CD4-positive, alpha-beta T cell (primary cell): ENCODE data around the gene ERP27. TPM values are rescaled to one million over a fixed set of nuclear protein-coding genes. Genes with fewer than 3 reads are reported as not detected.

ENCODE experiments used
- ATAC-seq: fragments of 200-7000 bp; cut with Tn5 transposase; one replicate; pipeline ENCODE4 v1.10.0; 2022; ENCODE audit warnings: mild to moderate bottlenecking; ENCODE audit not compliant: poor library complexity
- CTCF ChIA-PET: fragments of 350-600 bp; sonication (Branson Sonifier 250); formaldehyde crosslinking; loops from one replicate; lab custom pipeline; 2021; ENCODE audit warnings: antibody characterized with exemption, inconsistent platforms; lab: Charles Lee
- POLR2A ChIA-PET: fragments of 350-600 bp; sonication (Branson Sonifier 250); formaldehyde crosslinking; loops from one replicate; lab custom pipeline; 2021; ENCODE audit warnings: antibody characterized with exemption, inconsistent platforms; lab: Charles Lee
- DNase-seq, 14 experiments: peaks; one replicate each; pipeline ENCODE4 v3.0.0-alpha.2; 2013 to 2020; ENCODE audit warnings: mixed read lengths in 2 of 14
- H3K27ac ChIP-seq, 2 donors: one replicate each; pipeline versions ENCODE4 v1.5.1 to v1.7.0; 2013; ENCODE audit warnings: low read length in 2 of 2, low read depth in 1 of 2, mild to moderate bottlenecking in 1 of 2
- H3K27me3 ChIP-seq, 2 experiments: 1 replicate in 1 of 2; 2 replicates in 1 of 2; pipeline versions ENCODE4 v1.6.1 to v1.7.0; 2013; ENCODE audit warnings: low read length in 2 of 2, control low read depth in 1 of 2, mild to moderate bottlenecking in 1 of 2, moderate library complexity in 1 of 2; ENCODE audit not compliant: insufficient read depth in 2 of 2, control insufficient read depth in 1 of 2
- H3K36me3 ChIP-seq: one replicate; pipeline ENCODE4 v1.6.1; 2013; ENCODE audit warnings: low read length, control low read depth; ENCODE audit not compliant: insufficient read depth
- H3K4me1 ChIP-seq: one replicate; pipeline ENCODE4 v1.6.1; 2013; ENCODE audit warnings: low read length, control low read depth; ENCODE audit not compliant: insufficient read depth
- H3K4me3 ChIP-seq: one replicate; pipeline ENCODE4 v1.5.1; 2013; ENCODE audit warnings: mild to moderate bottlenecking, low read length, moderate library complexity
- H3K9me3 ChIP-seq, 2 experiments: 1 replicate in 1 of 2; 2 replicates in 1 of 2; pipeline versions ENCODE4 v1.6.1 to v1.7.0; 2013; ENCODE audit warnings: low read length in 2 of 2, mild to moderate bottlenecking in 2 of 2, control low read depth in 1 of 2, moderate library complexity in 1 of 2; ENCODE audit not compliant: control insufficient read depth in 1 of 2, insufficient read depth in 1 of 2
- H3K27ac Mint-ChIP-seq: one replicate; pipeline ENCODE4 v1.8.0; 2020; ENCODE audit warnings: mixed read lengths
- H3K27me3 Mint-ChIP-seq: one replicate; pipeline ENCODE4 v1.8.0; 2021; ENCODE audit warnings: mixed read lengths
- H3K36me3 Mint-ChIP-seq: one replicate; pipeline ENCODE4 v1.8.0; 2021; ENCODE audit warnings: low read depth, mixed read lengths
- H3K4me1 Mint-ChIP-seq: one replicate; pipeline ENCODE4 v1.8.0; 2021; ENCODE audit warnings: low read depth, mixed read lengths
- H3K4me3 Mint-ChIP-seq: one replicate; pipeline ENCODE4 v1.8.0; 2020; ENCODE audit warnings: mild to moderate bottlenecking, mixed read lengths
- H3K9me3 Mint-ChIP-seq: one replicate; pipeline ENCODE4 v1.8.0; 2020; ENCODE audit warnings: mixed read lengths
- intact Hi-C, 2 experiments: fragments of 100-400 bp; cut with DNase I in 1 of 2; cut with micrococcal nuclease in 1 of 2; formaldehyde crosslinking; loops; one replicate each; pipeline versions ENCODE4 v1.15.1 to v1.9.0; 2023 to 2025; cut with DNase I, micrococcal nuclease
- total RNA-seq, 174 experiments: library from RNA in 2 of 174; stranded (reverse) in 2 of 174; gene quantifications; one replicate each; pipeline ENCODE4 v1.2.3 and lab custom pipeline; 2021 to 2026
- TF ChIP-seq, protein P1 (sequence below): fragments of 200-600 bp; IDR thresholded peaks from one replicate; pipeline ENCODE4 v1.8.0; 2022; ENCODE audit warnings: antibody characterized with exemption, mild to moderate bottlenecking

ERP27 gene
- total RNA-seq, 2 experiments from 2014 or later, result 16.2 to 17.1 TPM

DNA sequence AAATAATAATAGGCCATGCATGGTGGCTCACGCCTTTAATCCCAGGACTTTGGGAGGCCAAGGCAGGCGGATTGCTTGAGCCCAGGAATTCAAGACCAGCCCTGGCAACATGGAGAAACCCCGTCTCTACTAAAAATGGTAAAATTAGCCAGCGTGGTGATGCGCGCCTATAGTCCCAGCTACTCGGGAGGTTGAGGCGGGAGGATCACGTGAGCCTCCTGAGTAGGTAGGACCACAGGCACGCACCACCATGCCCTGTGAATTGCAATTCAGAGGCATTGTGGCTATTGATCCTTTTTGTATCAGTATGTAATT lies 20.7 kb upstream of the ERP27 start:
- peak in 5 of 14 experiments; percentile 22 to 63 (median 51) for DNase-seq
- intact Hi-C loops, result loop anchor here in 1 of 2 experiments (5.0 to 10.0 kb wide), 2 partner anchors 182 to 574 kb away; no protein-coding TSS in a partner anchor

DNA sequence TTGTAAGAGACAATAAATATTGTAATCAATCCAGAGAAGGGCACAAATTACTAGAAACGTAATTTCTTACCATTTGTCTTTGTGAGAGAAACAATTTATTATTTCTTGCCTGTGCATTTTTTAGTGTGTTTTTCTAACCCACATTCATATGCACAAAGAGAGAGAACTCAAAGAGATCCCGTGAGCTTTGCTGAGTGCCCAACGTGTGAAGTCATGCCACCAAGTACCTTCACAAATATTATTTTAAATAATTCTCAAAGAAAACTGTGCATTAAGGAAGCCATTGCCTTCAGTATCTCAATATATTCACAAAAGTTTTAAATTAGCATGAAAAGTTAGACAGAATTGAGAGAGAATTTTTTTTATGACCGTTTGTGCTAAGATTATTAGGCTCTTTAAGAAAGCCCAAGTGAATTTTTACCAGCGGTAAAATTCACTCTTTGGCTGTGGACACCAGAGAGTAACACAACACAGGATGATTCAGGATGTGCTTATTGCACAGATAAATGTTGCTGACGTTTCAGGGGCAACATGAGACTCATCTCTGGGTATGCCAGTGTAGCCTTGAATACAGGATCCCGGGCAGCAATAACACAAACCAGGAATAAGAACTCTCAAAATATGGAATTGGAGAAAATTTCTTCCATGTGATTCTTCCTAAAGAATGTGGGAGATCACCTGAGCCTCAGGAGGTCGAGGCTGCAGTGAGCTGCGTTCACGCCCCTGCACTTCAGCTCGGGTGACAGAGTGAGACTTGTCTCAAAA lies 20.2 kb upstream of the ERP27 start:
- Histone ChIP-seq H3K4me1 (peaks cover 35% of the 10 kb centered on the region), H3K36me3 (peaks cover 38% of the 10 kb centered on the region), H3K4me3 (peak overlapping the region; percentile 80), H3K27me3 (no peaks in the 10 kb centered on the region), H3K27ac (peak overlapping the region; percentile 89 to 90), H3K9me3 (no peaks in the 10 kb centered on the region)
- Mint-ChIP-seq H3K4me1 (peaks cover 72% of the 10 kb centered on the region), H3K36me3 (peaks cover 77% of the 10 kb centered on the region), H3K4me3 (peak overlapping the region; percentile 97), H3K27me3 (no peaks in the 10 kb centered on the region), H3K27ac (peak overlapping the region; percentile 94), H3K9me3 (no peaks in the 10 kb centered on the region)
- DNase-seq, result peak in 4 of 14 experiments; percentile 42 to 74 (median 61)
- intact Hi-C loops, result loop anchor here in 1 of 2 experiments (5.0 to 10.0 kb wide), 2 partner anchors 181 to 574 kb away; no protein-coding TSS in a partner anchor
- CTCF ChIA-PET, result interaction anchor here (0.9 to 3.5 kb wide), 3 partner anchors 13 to 37 kb away, joined by 3 to 15 read pairs (median 3); no protein-coding TSS in a partner anchor
- ATAC-seq, result no peak
- TF ChIP-seq, protein P1, sequence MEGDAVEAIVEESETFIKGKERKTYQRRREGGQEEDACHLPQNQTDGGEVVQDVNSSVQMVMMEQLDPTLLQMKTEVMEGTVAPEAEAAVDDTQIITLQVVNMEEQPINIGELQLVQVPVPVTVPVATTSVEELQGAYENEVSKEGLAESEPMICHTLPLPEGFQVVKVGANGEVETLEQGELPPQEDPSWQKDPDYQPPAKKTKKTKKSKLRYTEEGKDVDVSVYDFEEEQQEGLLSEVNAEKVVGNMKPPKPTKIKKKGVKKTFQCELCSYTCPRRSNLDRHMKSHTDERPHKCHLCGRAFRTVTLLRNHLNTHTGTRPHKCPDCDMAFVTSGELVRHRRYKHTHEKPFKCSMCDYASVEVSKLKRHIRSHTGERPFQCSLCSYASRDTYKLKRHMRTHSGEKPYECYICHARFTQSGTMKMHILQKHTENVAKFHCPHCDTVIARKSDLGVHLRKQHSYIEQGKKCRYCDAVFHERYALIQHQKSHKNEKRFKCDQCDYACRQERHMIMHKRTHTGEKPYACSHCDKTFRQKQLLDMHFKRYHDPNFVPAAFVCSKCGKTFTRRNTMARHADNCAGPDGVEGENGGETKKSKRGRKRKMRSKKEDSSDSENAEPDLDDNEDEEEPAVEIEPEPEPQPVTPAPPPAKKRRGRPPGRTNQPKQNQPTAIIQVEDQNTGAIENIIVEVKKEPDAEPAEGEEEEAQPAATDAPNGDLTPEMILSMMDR, result no peak
- POLR2A ChIA-PET, result interaction anchor here (0.9 to 8.5 kb wide), 10 partner anchors 12 to 593 kb away, joined by 3 to 144 read pairs (median 7); partner anchors contain the start of genes ATF7IP, C12orf60, ERP27 and WBP11

More for the DNA sequence above, 20.7 kb upstream of the ERP27 start:
- H3K4me1 Mint-ChIP-seq, result peaks cover 72% of the 10 kb centered on the region
- POLR2A ChIA-PET, result interaction anchor here (0.9 to 8.5 kb wide), 10 partner anchors 12 to 594 kb away, joined by 3 to 144 read pairs (median 9); partner anchors contain the start of genes ATF7IP, C12orf60, ERP27 and WBP11
- H3K4me1 ChIP-seq, result peaks cover 35% of the 10 kb centered on the region
- H3K27ac ChIP-seq, result peak overlapping the region; percentile 89 to 90
- no peaks in the 10 kb centered on the region for H3K27me3 ChIP-seq
- TF ChIP-seq, protein P1, result no peak
- H3K4me3 Mint-ChIP-seq, result peak overlapping the region; percentile 97
- ATAC-seq, result no peak
- peaks cover 72% of the 10 kb centered on the region for H3K36me3 Mint-ChIP-seq
- CTCF ChIA-PET, result interaction anchor here (0.9 to 3.5 kb wide), 4 partner anchors 14 to 36 kb away, joined by 3 to 15 read pairs (median 3); no protein-coding TSS in a partner anchor
- H3K9me3 ChIP-seq, result no peaks in the 10 kb centered on the region
- peak overlapping the region; percentile 94 for H3K27ac Mint-ChIP-seq
- peaks cover 38% of the 10 kb centered on the region for H3K36me3 ChIP-seq
- no peaks in the 10 kb centered on the region for H3K27me3 Mint-ChIP-seq
- no peaks in the 10 kb centered on the region for H3K9me3 Mint-ChIP-seq
- peak overlapping the region; percentile 80 for H3K4me3 ChIP-seq

DNA sequence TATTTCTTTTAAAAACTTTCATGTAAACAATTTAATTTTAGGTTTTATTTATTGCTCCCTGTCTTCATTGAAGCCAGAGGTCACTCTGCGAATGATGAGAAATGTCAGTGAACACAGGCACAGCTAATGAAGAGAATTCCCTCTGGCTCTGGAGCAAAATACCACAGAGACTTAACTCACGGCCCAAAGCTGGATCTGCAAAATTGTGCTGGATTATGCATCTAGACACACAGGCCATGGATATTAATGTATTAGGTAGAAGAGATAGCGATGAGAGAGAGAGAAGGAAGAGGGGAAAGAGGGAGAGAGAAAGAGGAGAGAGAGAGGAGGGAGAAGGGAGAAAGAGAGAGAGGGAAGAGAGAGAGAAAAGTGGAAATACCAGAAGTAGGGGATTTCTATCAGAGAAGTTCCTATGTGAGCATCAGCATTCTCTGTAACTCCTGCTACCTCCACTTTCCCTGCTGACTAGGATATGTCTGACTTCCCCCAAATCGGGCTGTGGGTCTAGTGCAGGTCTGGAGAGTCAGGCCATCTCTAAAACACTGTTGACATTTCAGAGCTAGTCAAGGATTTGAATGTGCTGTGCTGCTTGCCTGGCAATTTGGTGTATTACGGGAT lies 19.3 kb upstream of the ERP27 start:
- DNase-seq, result peak in 3 of 14 experiments; percentile 29 to 49 (median 43)
- CTCF ChIA-PET, result interaction anchor here (3.5 kb wide), 1 partner anchor 38 kb away, joined by 15 read pairs; no protein-coding TSS in a partner anchor
- ATAC-seq, result no peak
- intact Hi-C loops, result loop anchor here (2.0 to 10.0 kb wide), 3 partner anchors 21 to 573 kb away; no protein-coding TSS in a partner anchor
- Mint-ChIP-seq H3K27me3 (no peaks in the 10 kb centered on the region), H3K4me3 (peak overlapping the region; percentile 97), H3K27ac (peak overlapping the region; percentile 94), H3K36me3 (peaks cover 83% of the 10 kb centered on the region), H3K9me3 (no peaks in the 10 kb centered on the region), H3K4me1 (peaks cover 72% of the 10 kb centered on the region)
- Histone ChIP-seq H3K4me1 (peaks cover 31% of the 10 kb centered on the region), H3K9me3 (no peaks in the 10 kb centered on the region), H3K27ac (peak overlapping the region; percentile 89 to 90), H3K4me3 (peak overlapping the region; percentile 80), H3K27me3 (no peaks in the 10 kb centered on the region), H3K36me3 (peaks cover 41% of the 10 kb centered on the region)
- POLR2A ChIA-PET, result interaction anchor here (1.1 to 8.5 kb wide), 6 partner anchors 11 to 592 kb away, joined by 4 to 144 read pairs (median 39); partner anchors contain the start of genes ATF7IP, C12orf60, ERP27 and WBP11
- TF ChIP-seq, protein P1, result no peak
